Neural cell (in vitro differentiated cells): Measurements from ENCODE around the gene TXNDC15. TPM values are rescaled to one million over a fixed set of nuclear protein-coding genes. Genes with fewer than 3 reads are reported as not detected.
A peak's percentile ranks its signal among the peaks of the same experiment; 100 is the strongest.
"Not testable (repeated sequence)": the region's sequence is repeated elsewhere in the genome, so short reads cannot be mapped to it uniquely, and the experiment has no call there.

ENCODE experiments used
- H2AFZ ChIP-seq: fragments of 200-600, 300-800 bp; sonication (generic), shearing (Covaris generic); 2 replicates; pipeline ENCODE4 v1.6.0; 2014; ENCODE audit warnings: low read depth, mild to moderate bottlenecking, antibody characterized with exemption, low read length, moderate library complexity
- H3F3A ChIP-seq: fragments of 200-600 bp; shearing (Covaris generic); 2 replicates; pipeline ENCODE4 v1.6.1; 2016; ENCODE audit warnings: mild to moderate bottlenecking, moderate library complexity, mixed read lengths, antibody characterized with exemption, low read length; ENCODE audit not compliant: insufficient read depth, poor library complexity, severe bottlenecking
- H3K27ac ChIP-seq: fragments of 200-600, 300-800 bp; sonication (generic), shearing (Covaris generic); 2 replicates; pipeline ENCODE4 v1.5.1; 2014; ENCODE audit warnings: mild to moderate bottlenecking, low read length, moderate library complexity
- H3K27me3 ChIP-seq: fragments of 300-800, 200-600 bp; sonication (generic), shearing (Covaris generic); 2 replicates; pipeline ENCODE4 v1.6.0; 2014; ENCODE audit warnings: mild to moderate bottlenecking, low read depth, low read length, moderate library complexity; ENCODE audit not compliant: insufficient read depth
- H3K36me3 ChIP-seq: fragments of 300-800, 200-600 bp; sonication (generic), shearing (Covaris generic); 2 replicates; pipeline ENCODE4 v1.5.1; 2014; ENCODE audit warnings: mild to moderate bottlenecking, antibody characterized with exemption, low read length, moderate library complexity; ENCODE audit not compliant: insufficient read depth
- H3K4me2 ChIP-seq: fragments of 300-800, 200-600 bp; sonication (generic), shearing (Covaris generic); 2 replicates; pipeline ENCODE4 v1.6.0; 2014; ENCODE audit warnings: mild to moderate bottlenecking, low read length
- H3K4me3 ChIP-seq: fragments of 300-800, 200-600 bp; sonication (generic), shearing (Covaris generic); 2 replicates; pipeline ENCODE4 v1.5.1; 2014; ENCODE audit warnings: mild to moderate bottlenecking, low read length, moderate library complexity
- H3K79me2 ChIP-seq: fragments of 200-600 bp; shearing (Covaris generic); replicated peaks from 2 replicates; pipeline ENCODE4 v1.6.0; 2014; ENCODE audit warnings: mild to moderate bottlenecking, low read length, moderate library complexity; ENCODE audit not compliant: insufficient read depth
- H3K9ac ChIP-seq: fragments of 300-800, 200-600 bp; sonication (generic), shearing (Covaris generic); 2 replicates; pipeline ENCODE4 v1.6.1; 2016; ENCODE audit warnings: mild to moderate bottlenecking, low read length, mixed read lengths
- H3K9me2 ChIP-seq: fragments of 200-600 bp; shearing (Covaris generic); 2 replicates; pipeline ENCODE4 v1.6.1; 2016; ENCODE audit warnings: mild to moderate bottlenecking, low read length, mixed read lengths; ENCODE audit not compliant: insufficient read depth
- H3K9me3 ChIP-seq: fragments of 200-600, 300-800 bp; sonication (generic), shearing (Covaris generic); 2 replicates; pipeline ENCODE4 v1.6.1; 2016; ENCODE audit warnings: mild to moderate bottlenecking, mixed run types, low read length, moderate library complexity, mixed read lengths
- H4K20me1 ChIP-seq: fragments of 200-600 bp; shearing (Covaris generic); 2 replicates; pipeline ENCODE4 v1.6.1; 2016; ENCODE audit warnings: mild to moderate bottlenecking, mixed run types; ENCODE audit not compliant: insufficient read depth
- EP300 ChIP-seq: fragments of 450-650 bp; conservative IDR thresholded peaks from 2 replicates; pipeline ENCODE4 v1.6.1; 2014; ENCODE audit warnings: antibody characterized with exemption, mild to moderate bottlenecking, moderate library complexity; ENCODE audit not compliant: poor library complexity, severe bottlenecking
- EZH2 ChIP-seq: fragments of 200-600, 300-800 bp; shearing (Covaris generic), sonication (generic); IDR thresholded peaks from 2 replicates; pipeline ENCODE4 v1.6.1; 2014; ENCODE audit warnings: antibody characterized with exemption, low read length, borderline replicate concordance, mild to moderate bottlenecking; ENCODE audit not compliant: insufficient read depth, poor library complexity, severe bottlenecking
- MXI1 ChIP-seq: fragments of 450-650 bp; conservative IDR thresholded peaks from 2 replicates; pipeline ENCODE4 v1.6.1; 2014; ENCODE audit warnings: antibody characterized with exemption, mild to moderate bottlenecking; ENCODE audit not compliant: poor library complexity, severe bottlenecking
- POLR2AphosphoS5 ChIP-seq: IDR thresholded peaks from 2 replicates; pipeline ENCODE4 v1.6.1; 2012
- RAD21 ChIP-seq: fragments of 450-650 bp; conservative IDR thresholded peaks from 2 replicates; pipeline ENCODE4 v1.6.1; 2014; ENCODE audit warnings: antibody characterized with exemption, mild to moderate bottlenecking, moderate library complexity
- SMC3 ChIP-seq: fragments of 450-650 bp; conservative IDR thresholded peaks from 2 replicates; pipeline ENCODE4 v1.6.1; 2014; ENCODE audit warnings: antibody characterized with exemption, mild to moderate bottlenecking, moderate library complexity; ENCODE audit not compliant: poor library complexity
- TAF1 ChIP-seq: IDR thresholded peaks from 2 replicates; pipeline ENCODE4 v1.6.1; 2012; ENCODE audit warnings: low read depth
- polyA plus RNA-seq: library from polyadenylated mRNA; depleted of rRNA; stranded (reverse); fragments of >200 nt; gene quantifications from 2 replicates; pipeline ENCODE4 v1.2.3, GENCODE V29; 2014
- TF ChIP-seq, protein P1 (sequence below): fragments of 450-650 bp; IDR thresholded peaks from 2 replicates; pipeline ENCODE4 v1.5.1; 2014; ENCODE audit warnings: antibody characterized with exemption, mild to moderate bottlenecking, moderate library complexity; ENCODE audit not compliant: poor library complexity, severe bottlenecking
- TF ChIP-seq, protein P2 (sequence below): IDR thresholded peaks from 2 replicates; pipeline ENCODE4 v1.6.1; 2012; ENCODE audit warnings: borderline replicate concordance

The TXNDC15 gene
- polyA plus RNA-seq, 1 donor from 2014 or later: 127 TPM

DNA sequence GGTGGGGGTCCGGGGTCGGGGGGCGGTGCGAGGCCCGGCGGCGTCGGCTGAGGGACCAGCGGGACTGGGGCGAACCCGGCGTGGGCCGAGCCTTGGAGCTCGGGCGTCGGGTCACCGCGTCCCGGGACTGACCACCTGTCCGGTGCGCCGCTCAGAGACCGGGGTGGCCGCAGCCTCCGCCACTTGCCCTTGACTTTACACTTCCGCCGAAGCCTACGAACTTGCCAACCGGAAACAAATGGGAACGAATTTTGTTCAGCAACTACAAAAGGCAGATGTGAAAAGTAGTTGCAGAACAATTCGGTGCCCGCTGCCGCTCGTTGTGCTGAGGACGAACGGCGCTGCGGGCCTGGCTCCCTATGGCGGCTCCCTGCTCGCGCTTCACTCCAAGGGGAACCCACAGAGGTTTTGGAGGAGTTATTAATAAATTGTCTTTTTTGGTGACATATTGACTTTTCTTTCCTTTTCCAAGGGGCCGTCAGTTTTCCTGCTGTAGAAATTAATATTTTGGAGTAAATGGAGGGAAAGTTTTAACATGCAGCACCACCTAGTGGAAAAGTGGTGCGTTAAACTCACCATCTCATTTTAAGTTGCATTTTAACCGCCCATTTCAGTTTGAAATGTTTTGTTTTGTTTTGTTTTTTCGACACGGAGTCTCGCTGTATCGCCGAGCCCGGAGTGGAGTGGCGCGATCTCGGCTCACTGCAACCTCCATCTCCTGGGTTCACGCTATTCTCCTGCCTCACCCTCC lies 31.2 kb downstream of the TXNDC15 start:
- Histone ChIP-seq H3K36me3 (no peaks in the 10 kb centered on the region), H4K20me1 (no peaks in the 10 kb centered on the region), H3K9ac (peak overlapping the region; percentile 67), H3K9me3 (no peaks in the 10 kb centered on the region), H3K4me2 (peak overlapping the region; percentile 63), H3K27ac (peak overlapping the region; percentile 3), H3K9me2 (no peaks in the 10 kb centered on the region), H3K27me3 (no peaks in the 10 kb centered on the region), H3F3A (peaks cover 4% of the 10 kb centered on the region), H2AFZ (no peak overlapping the region), H3K4me3 (peak overlapping the region; percentile 91), H3K79me2 (no peaks in the 10 kb centered on the region)
- TF ChIP-seq MXI1 (peak; percentile 16), RAD21 (peak; percentile 80), TAF1 (no peak), POLR2AphosphoS5 (no peak), EZH2 (no peak), SMC3 (peak; percentile 80), EP300 (no peak)
- TF ChIP-seq, protein P1, sequence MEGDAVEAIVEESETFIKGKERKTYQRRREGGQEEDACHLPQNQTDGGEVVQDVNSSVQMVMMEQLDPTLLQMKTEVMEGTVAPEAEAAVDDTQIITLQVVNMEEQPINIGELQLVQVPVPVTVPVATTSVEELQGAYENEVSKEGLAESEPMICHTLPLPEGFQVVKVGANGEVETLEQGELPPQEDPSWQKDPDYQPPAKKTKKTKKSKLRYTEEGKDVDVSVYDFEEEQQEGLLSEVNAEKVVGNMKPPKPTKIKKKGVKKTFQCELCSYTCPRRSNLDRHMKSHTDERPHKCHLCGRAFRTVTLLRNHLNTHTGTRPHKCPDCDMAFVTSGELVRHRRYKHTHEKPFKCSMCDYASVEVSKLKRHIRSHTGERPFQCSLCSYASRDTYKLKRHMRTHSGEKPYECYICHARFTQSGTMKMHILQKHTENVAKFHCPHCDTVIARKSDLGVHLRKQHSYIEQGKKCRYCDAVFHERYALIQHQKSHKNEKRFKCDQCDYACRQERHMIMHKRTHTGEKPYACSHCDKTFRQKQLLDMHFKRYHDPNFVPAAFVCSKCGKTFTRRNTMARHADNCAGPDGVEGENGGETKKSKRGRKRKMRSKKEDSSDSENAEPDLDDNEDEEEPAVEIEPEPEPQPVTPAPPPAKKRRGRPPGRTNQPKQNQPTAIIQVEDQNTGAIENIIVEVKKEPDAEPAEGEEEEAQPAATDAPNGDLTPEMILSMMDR: peak; percentile 88
- TF ChIP-seq, protein P2, sequence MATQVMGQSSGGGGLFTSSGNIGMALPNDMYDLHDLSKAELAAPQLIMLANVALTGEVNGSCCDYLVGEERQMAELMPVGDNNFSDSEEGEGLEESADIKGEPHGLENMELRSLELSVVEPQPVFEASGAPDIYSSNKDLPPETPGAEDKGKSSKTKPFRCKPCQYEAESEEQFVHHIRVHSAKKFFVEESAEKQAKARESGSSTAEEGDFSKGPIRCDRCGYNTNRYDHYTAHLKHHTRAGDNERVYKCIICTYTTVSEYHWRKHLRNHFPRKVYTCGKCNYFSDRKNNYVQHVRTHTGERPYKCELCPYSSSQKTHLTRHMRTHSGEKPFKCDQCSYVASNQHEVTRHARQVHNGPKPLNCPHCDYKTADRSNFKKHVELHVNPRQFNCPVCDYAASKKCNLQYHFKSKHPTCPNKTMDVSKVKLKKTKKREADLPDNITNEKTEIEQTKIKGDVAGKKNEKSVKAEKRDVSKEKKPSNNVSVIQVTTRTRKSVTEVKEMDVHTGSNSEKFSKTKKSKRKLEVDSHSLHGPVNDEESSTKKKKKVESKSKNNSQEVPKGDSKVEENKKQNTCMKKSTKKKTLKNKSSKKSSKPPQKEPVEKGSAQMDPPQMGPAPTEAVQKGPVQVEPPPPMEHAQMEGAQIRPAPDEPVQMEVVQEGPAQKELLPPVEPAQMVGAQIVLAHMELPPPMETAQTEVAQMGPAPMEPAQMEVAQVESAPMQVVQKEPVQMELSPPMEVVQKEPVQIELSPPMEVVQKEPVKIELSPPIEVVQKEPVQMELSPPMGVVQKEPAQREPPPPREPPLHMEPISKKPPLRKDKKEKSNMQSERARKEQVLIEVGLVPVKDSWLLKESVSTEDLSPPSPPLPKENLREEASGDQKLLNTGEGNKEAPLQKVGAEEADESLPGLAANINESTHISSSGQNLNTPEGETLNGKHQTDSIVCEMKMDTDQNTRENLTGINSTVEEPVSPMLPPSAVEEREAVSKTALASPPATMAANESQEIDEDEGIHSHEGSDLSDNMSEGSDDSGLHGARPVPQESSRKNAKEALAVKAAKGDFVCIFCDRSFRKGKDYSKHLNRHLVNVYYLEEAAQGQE: no peak

GRCh38 chr5:134906811-134907210 lies 32.6 kb downstream of the TXNDC15 start:
- Histone ChIP-seq H3K9ac (no peak overlapping the region), H3K36me3 (no peaks in the 10 kb centered on the region), H3K4me2 (no peak overlapping the region), H3K27ac (no peak overlapping the region), H3K4me3 (no peak overlapping the region), H3K9me3 (no peaks in the 10 kb centered on the region), H4K20me1 (no peaks in the 10 kb centered on the region), H3F3A (peaks cover 4% of the 10 kb centered on the region), H3K79me2 (no peaks in the 10 kb centered on the region), H2AFZ (no peak overlapping the region), H3K27me3 (no peaks in the 10 kb centered on the region), H3K9me2 (no peaks in the 10 kb centered on the region)
- TF ChIP-seq, protein P2: no peak
- TF ChIP-seq MXI1: no peak
- TF ChIP-seq EZH2: no peak
- TF ChIP-seq, protein P1: no peak
- TF ChIP-seq EP300: no peak
- no peak for TF ChIP-seq SMC3
- TF ChIP-seq TAF1: no peak

DNA sequence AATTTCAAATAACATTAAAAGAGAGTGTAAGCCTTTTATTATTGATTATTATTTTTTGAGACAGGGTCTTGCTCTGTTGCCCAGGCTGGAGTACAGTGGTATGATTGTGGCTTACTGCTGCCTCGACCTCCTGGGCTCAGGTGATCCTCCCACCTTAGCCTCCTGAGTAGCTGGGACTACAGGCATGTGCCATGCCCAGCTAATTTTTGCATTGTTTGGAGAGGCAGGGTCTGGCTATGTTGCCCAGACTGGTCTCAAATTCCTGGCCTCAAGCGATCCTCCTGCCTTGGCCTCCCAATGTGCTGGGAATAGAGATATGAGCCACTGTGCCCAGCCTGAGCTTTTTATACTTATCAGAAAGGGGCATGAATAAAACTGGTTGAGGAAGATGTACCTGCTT lies 36.6 kb downstream of the TXNDC15 start:
- not testable (repeated sequence) for H3K9ac ChIP-seq, H3K9me3 ChIP-seq, H3K79me2 ChIP-seq, H3K36me3 ChIP-seq, H3K4me2 ChIP-seq, H3F3A ChIP-seq, H3K4me3 ChIP-seq, H3K27ac ChIP-seq, H3K27me3 ChIP-seq, H2AFZ ChIP-seq, H4K20me1 ChIP-seq, H3K9me2 ChIP-seq
